Fibroblast of pulmonary artery (primary cell): Measurements from ENCODE around the gene INA.
"Not testable (repeated sequence)": the region's sequence is repeated elsewhere in the genome, so short reads cannot be mapped to it uniquely, and the experiment has no call there.

Source experiments
- DNase-seq: peaks from one replicate; pipeline ENCODE4 v3.0.0-alpha.2; 2010; ENCODE audit warnings: low read depth
- H3K4me3 ChIP-seq: replicated peaks from 2 replicates; pipeline ENCODE4 v1.5.1; 2011; ENCODE audit warnings: low read depth, mild to moderate bottlenecking, control low read depth, low read length, moderate library complexity
- CTCF ChIP-seq: IDR thresholded peaks from 2 replicates; pipeline ENCODE4 v1.5.1; 2011; ENCODE audit warnings: mild to moderate bottlenecking, control low read depth, low read length, inconsistent platforms; ENCODE audit errors: missing control alignments

INA gene

DNA sequence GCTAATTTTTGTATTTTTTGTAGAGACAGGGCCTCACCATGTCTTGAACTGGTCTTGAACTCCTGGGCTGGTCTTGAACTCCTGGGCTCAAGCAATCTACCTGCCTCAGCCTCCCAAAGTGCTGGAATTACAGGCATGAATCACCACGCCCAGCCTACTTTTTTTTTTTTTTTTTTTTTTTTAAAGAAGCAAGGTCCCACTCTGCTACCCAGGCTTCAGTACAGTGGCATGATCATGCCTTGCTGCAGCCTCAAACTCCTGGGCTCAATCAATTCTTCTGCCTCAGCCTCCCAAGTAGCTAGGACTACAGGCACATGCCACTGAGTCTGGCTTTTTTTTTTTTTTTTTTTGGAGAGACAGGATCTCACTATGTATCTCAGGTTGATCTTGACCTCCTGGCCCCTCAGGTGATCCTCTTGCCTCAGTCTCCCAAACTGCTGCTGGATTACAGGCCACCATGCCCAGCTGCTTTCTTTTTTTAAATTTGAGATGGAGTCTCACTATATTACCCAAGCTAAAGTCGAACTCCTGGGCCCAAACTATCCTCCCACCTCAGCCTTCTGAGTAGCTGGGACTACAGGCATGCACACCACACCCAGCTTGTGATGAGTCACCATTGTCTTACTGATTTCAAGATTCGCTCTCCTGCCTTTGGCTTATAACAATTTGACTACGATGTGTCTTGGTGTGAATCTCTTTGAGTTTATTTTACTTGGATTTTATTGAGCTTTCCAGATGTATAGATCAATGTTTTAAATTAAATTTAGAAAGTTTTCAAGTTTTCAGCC lies 22.2 kb upstream of the INA start:
- H3K4me3 ChIP-seq: no peak overlapping the region
- DNase-seq: peak; percentile 34
- TF ChIP-seq CTCF: no peak

GRCh38 chr10:103256613-103257012 lies 20.3 kb upstream of the INA start:
- DNase-seq: no peak
- TF ChIP-seq CTCF: no peak
- no peak overlapping the region for H3K4me3 ChIP-seq

- DNase-seq: no peak
- H3K4me3 ChIP-seq: no peak overlapping the region
- TF ChIP-seq CTCF: no peak
Observed at GRCh38 chr10:103257812-103258211, 19.1 kb upstream of the INA start.

- not testable (repeated sequence) for DNase-seq, H3K4me3 ChIP-seq
Observed at GRCh38 chr10:103258928-103259327, 18.0 kb upstream of the INA start.

DNA sequence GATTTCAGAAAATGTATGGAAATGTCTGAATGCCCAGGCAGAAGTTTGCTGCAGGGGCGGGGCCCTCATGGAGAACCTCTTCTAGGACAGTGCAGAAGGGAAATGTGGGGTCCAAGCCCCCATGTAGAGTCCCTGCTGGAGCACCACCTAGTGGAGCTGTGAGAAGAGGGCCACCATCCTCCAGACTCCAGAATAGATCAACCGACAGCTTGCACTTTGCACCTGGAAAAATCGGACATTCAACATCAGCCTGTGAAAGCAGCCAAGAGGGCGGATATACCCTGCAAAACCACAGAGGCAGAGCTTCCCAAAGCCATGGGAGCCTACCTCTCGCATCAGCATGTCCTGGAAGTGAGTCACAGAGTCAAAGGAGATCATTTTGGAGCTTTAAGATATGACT lies 16.9 kb upstream of the INA start:
- no peak for TF ChIP-seq CTCF
- no peak for DNase-seq
- H3K4me3 ChIP-seq: no peak overlapping the region

DNA sequence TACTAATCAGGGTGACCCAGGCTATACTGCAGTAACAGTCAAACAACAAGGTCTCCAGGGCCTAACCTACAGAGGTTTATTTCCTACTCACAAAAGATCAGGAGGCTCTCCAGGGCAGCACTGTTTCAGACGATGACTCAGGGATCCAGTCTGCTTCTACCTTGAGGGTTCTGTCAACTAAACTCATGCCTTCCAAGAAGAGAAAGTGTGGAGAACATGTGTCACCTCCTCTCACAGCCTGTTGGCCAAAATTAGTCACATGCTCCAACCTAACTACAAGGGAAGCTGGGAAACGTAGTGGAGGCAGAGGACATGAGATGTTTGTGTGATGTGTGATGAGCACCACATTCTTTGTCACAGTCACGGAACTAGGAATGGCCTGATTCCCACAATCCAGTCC lies 14.7 kb upstream of the INA start:
- no peak overlapping the region for H3K4me3 ChIP-seq
- no peak for TF ChIP-seq CTCF
- no peak for DNase-seq

- no peak overlapping the region for H3K4me3 ChIP-seq
- TF ChIP-seq CTCF: no peak
- peak; percentile 87 for DNase-seq
Observed at GRCh38 chr10:103265717-103266329, 11.1 kb upstream of the INA start.
